ENCODE data around the gene SHISA9.

The SHISA9 gene

GRCh38 chr16:13055480-13055879 lies 154.1 kb downstream of the SHISA9 start:
- H3K27ac ChIP-seq, result no peak overlapping the region
- TF ChIP-seq CTCF (conservative IDR thresholded peaks at IDR 0.05), result no peak

- TF ChIP-seq CTCF (conservative IDR thresholded peaks at IDR 0.05), result no peak
- H3K27ac ChIP-seq, result no peak overlapping the region
These were observed 155.2 kb downstream of the SHISA9 start for GRCh38 chr16:13056607-13057006.

- no peak overlapping the region for H3K27ac ChIP-seq
- no peak for TF ChIP-seq CTCF (conservative IDR thresholded peaks at IDR 0.05)
These were observed 159.5 kb downstream of the SHISA9 start for GRCh38 chr16:13060932-13061331.

- H3K27ac ChIP-seq, result no peak overlapping the region
- TF ChIP-seq CTCF (conservative IDR thresholded peaks at IDR 0.05), result no peak
These were observed 160.3 kb downstream of the SHISA9 start for GRCh38 chr16:13061691-13062090.

- H3K27ac ChIP-seq, result no peak overlapping the region
- TF ChIP-seq CTCF (conservative IDR thresholded peaks at IDR 0.05), result no peak
These were observed 160.8 kb downstream of the SHISA9 start for GRCh38 chr16:13062219-13062618.

GRCh38 chr16:13063457-13063856 lies 162.1 kb downstream of the SHISA9 start:
- H3K27ac ChIP-seq, result no peak overlapping the region
- no peak for TF ChIP-seq CTCF (conservative IDR thresholded peaks at IDR 0.05)

- no peak for TF ChIP-seq CTCF (conservative IDR thresholded peaks at IDR 0.05)
- H3K27ac ChIP-seq, result no peak overlapping the region
These were observed 163.4 kb downstream of the SHISA9 start for GRCh38 chr16:13064821-13065220.

- no peak for TF ChIP-seq CTCF (conservative IDR thresholded peaks at IDR 0.05)
- H3K27ac ChIP-seq, result no peak overlapping the region
These were observed 166.2 kb downstream of the SHISA9 start for GRCh38 chr16:13067648-13068047.

Measured in VCaP (cell line).